ENCODE results near the gene FOXP1. TPM values are rescaled to one million over a fixed set of nuclear protein-coding genes. Genes with fewer than 3 reads are reported as not detected.

Gene FOXP1
- polyA plus RNA-seq, 1 donor (not counting 4 experiments of a cell fraction or from before 2014, with no cell fraction given) = 14.6 TPM

GRCh38 chr3:71315431-71315830 lies 268.1 kb downstream of the FOXP1 start:
- H3K27ac ChIP-seq (ENCODE audit: control insufficient read depth, insufficient read depth, low read length) = no peak overlapping the region
- H3K4me3 ChIP-seq (ENCODE audit: control insufficient read depth in 2 of 3, extremely low read depth in 1 of 3, insufficient read depth in 2 of 3, low read depth in 1 of 3, low read length in 3 of 3) = no peak overlapping the region
- H3K27me3 ChIP-seq (ENCODE audit: control insufficient read depth, extremely low read depth, insufficient read depth, low read length) = no peaks in the 10 kb centered on the region
- H4K20me1 ChIP-seq (ENCODE audit: control insufficient read depth, extremely low read depth, insufficient read depth, low read length) = no peaks in the 10 kb centered on the region
- no peaks in the 10 kb centered on the region for H3K4me1 ChIP-seq (ENCODE audit: control insufficient read depth, extremely low read depth, insufficient read depth, low read length)
- no peak for DNase-seq (ENCODE audit: low read depth, low spot score)
- dilution Hi-C loops (cut with MboI; ENCODE audit: extremely low pct_ligation_motif_present, low sequenced_read_pairs) = no loop called here
- no peaks in the 10 kb centered on the region for H3K9me3 ChIP-seq (ENCODE audit: control insufficient read depth, low read depth, low read length)
- H3K79me2 ChIP-seq (ENCODE audit: control insufficient read depth, insufficient read depth, low read length) = no peaks in the 10 kb centered on the region
- H3K4me2 ChIP-seq (ENCODE audit: control insufficient read depth, extremely low read depth, insufficient read depth, low read depth, low read length) = no peak overlapping the region
- no peak for FAIRE-seq
- H3K9ac ChIP-seq (ENCODE audit: control insufficient read depth, extremely low read depth, insufficient read depth, low read length) = no peak overlapping the region
- H3K36me3 ChIP-seq (ENCODE audit: control insufficient read depth in 2 of 2, extremely low read depth in 1 of 2, insufficient read depth in 2 of 2, low read length in 2 of 2) = no peaks in the 10 kb centered on the region
- no peak for TF ChIP-seq EZH2 (IDR thresholded peaks at IDR 0.05; ENCODE audit: low read length)
- TF ChIP-seq, protein P1, sequence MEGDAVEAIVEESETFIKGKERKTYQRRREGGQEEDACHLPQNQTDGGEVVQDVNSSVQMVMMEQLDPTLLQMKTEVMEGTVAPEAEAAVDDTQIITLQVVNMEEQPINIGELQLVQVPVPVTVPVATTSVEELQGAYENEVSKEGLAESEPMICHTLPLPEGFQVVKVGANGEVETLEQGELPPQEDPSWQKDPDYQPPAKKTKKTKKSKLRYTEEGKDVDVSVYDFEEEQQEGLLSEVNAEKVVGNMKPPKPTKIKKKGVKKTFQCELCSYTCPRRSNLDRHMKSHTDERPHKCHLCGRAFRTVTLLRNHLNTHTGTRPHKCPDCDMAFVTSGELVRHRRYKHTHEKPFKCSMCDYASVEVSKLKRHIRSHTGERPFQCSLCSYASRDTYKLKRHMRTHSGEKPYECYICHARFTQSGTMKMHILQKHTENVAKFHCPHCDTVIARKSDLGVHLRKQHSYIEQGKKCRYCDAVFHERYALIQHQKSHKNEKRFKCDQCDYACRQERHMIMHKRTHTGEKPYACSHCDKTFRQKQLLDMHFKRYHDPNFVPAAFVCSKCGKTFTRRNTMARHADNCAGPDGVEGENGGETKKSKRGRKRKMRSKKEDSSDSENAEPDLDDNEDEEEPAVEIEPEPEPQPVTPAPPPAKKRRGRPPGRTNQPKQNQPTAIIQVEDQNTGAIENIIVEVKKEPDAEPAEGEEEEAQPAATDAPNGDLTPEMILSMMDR (optimal IDR thresholded peaks at IDR 0.05 in 1 of 3, IDR thresholded peaks at IDR 0.05 in 1 of 3, conservative IDR thresholded peaks at IDR 0.05 in 1 of 3; ENCODE audit: extremely low read depth in 1 of 3, insufficient read depth in 2 of 3, low read length in 3 of 3) = no peak
- no peaks in the 10 kb centered on the region for H3K9me1 ChIP-seq (ENCODE audit: control insufficient read depth, extremely low read depth, insufficient read depth, low read length)
- no peak overlapping the region for H2AFZ ChIP-seq (ENCODE audit: control insufficient read depth, low read length)

GRCh38 chr3:71313844-71314243 lies 269.7 kb downstream of the FOXP1 start:
- TF ChIP-seq, protein P1 (optimal IDR thresholded peaks at IDR 0.05 in 1 of 3, IDR thresholded peaks at IDR 0.05 in 1 of 3, conservative IDR thresholded peaks at IDR 0.05 in 1 of 3; ENCODE audit: extremely low read depth in 1 of 3, insufficient read depth in 2 of 3, low read length in 3 of 3) = no peak
- Histone ChIP-seq H3K4me2 (ENCODE audit: control insufficient read depth, extremely low read depth, insufficient read depth, low read depth, low read length) (no peak overlapping the region), H3K36me3 (ENCODE audit: control insufficient read depth in 2 of 2, extremely low read depth in 1 of 2, insufficient read depth in 2 of 2, low read length in 2 of 2) (no peaks in the 10 kb centered on the region), H3K27ac (ENCODE audit: control insufficient read depth, insufficient read depth, low read length) (no peak overlapping the region), H3K9me1 (ENCODE audit: control insufficient read depth, extremely low read depth, insufficient read depth, low read length) (no peaks in the 10 kb centered on the region), H3K4me3 (ENCODE audit: control insufficient read depth in 2 of 3, extremely low read depth in 1 of 3, insufficient read depth in 2 of 3, low read depth in 1 of 3, low read length in 3 of 3) (no peak overlapping the region), H3K9me3 (ENCODE audit: control insufficient read depth, low read depth, low read length) (no peaks in the 10 kb centered on the region), H3K27me3 (ENCODE audit: control insufficient read depth, extremely low read depth, insufficient read depth, low read length) (no peaks in the 10 kb centered on the region), H4K20me1 (ENCODE audit: control insufficient read depth, extremely low read depth, insufficient read depth, low read length) (no peaks in the 10 kb centered on the region), H2AFZ (ENCODE audit: control insufficient read depth, low read length) (no peak overlapping the region), H3K9ac (ENCODE audit: control insufficient read depth, extremely low read depth, insufficient read depth, low read length) (no peak overlapping the region), H3K79me2 (ENCODE audit: control insufficient read depth, insufficient read depth, low read length) (no peaks in the 10 kb centered on the region), H3K4me1 (ENCODE audit: control insufficient read depth, extremely low read depth, insufficient read depth, low read length) (no peaks in the 10 kb centered on the region)
- dilution Hi-C loops (cut with MboI; ENCODE audit: extremely low pct_ligation_motif_present, low sequenced_read_pairs) = no loop called here
- no peak for FAIRE-seq
- no peak for DNase-seq (ENCODE audit: low read depth, low spot score)

All from keratinocyte (primary cell).